Activated CD8-positive, alpha-beta memory T cell treated with anti-CD3 and anti-CD28 coated beads, Interleukin-2, amount 50 U/mL, for 48 hours (primary cell): ENCODE data around the gene CUL5.
A peak's percentile ranks its signal among the peaks of the same experiment; 100 is the strongest.
"Not testable (repeated sequence)": the region's sequence is repeated elsewhere in the genome, so short reads cannot be mapped to it uniquely, and the experiment has no call there.

Experiments used
- DNase-seq: peaks from one replicate; pipeline ENCODE4 v3.0.0-alpha.2; 2020

CUL5 gene

GRCh38 chr11:108117746-108118371 is 109.2 kb downstream of the CUL5 start:
- no peak for DNase-seq

GRCh38 chr11:108120936-108121273 is 112.2 kb downstream of the CUL5 start:
- DNase-seq, result not testable (repeated sequence)

- DNase-seq, result peak; percentile 99
Observed at GRCh38 chr11:108121274-108122155, 112.8 kb downstream of the CUL5 start, which contains the start of gene ACAT1. ACAT1 (plus strand) TSS chr11:108121567; CDS start chr11:108121607, 40 bp downstream.

- no peak for DNase-seq
Observed at GRCh38 chr11:108122166-108122628, 113.5 kb downstream of the CUL5 start.

GRCh38 chr11:108125096-108125495 is 116.4 kb downstream of the CUL5 start:
- no peak for DNase-seq

- no peak for DNase-seq
Observed at GRCh38 chr11:108128772-108129171, 120.1 kb downstream of the CUL5 start.

GRCh38 chr11:108131993-108132392 is 123.3 kb downstream of the CUL5 start:
- DNase-seq, result no peak

GRCh38 chr11:108132993-108133538 is 124.4 kb downstream of the CUL5 start:
- not testable (repeated sequence) for DNase-seq

- no peak for DNase-seq
Observed at GRCh38 chr11:108135845-108136544, 127.3 kb downstream of the CUL5 start.

- DNase-seq, result no peak
Observed at GRCh38 chr11:108137212-108137611, 128.5 kb downstream of the CUL5 start.

GRCh38 chr11:108142304-108142703 is 133.6 kb downstream of the CUL5 start:
- no peak for DNase-seq

GRCh38 chr11:108144615-108145014 is 135.9 kb downstream of the CUL5 start:
- DNase-seq, result no peak

GRCh38 chr11:108147150-108147549 is 138.5 kb downstream of the CUL5 start:
- no peak for DNase-seq

GRCh38 chr11:108148556-108148955 is 139.9 kb downstream of the CUL5 start:
- no peak for DNase-seq

GRCh38 chr11:108154591-108154990 is 145.9 kb downstream of the CUL5 start:
- no peak for DNase-seq
